GM12878 (cell line): ENCODE results near the gene RIPOR1. TPM values are rescaled to one million over a fixed set of nuclear protein-coding genes. Genes with fewer than 3 reads are reported as not detected.

ENCODE experiments used
- BHLHE40 ChIP-seq, 2 experiments: fragments of 450-650 bp in 1 of 2; IDR thresholded peaks; 2 replicates each; pipeline ENCODE4 v1.6.1; 2011 to 2017; ENCODE audit warnings: low read depth in 2 of 2, borderline replicate concordance in 1 of 2, improper control_type of control experiment in 1 of 2, low read length in 1 of 2, mild to moderate bottlenecking in 1 of 2
- MEF2B ChIP-seq: fragments of 450-650 bp; IDR thresholded peaks from 2 replicates; pipeline ENCODE4 v1.6.1; 2018; ENCODE audit warnings: mild to moderate bottlenecking, moderate library complexity; ENCODE audit not compliant: partially characterized antibody, poor library complexity, severe bottlenecking
- PAX5 ChIP-seq: IDR thresholded peaks from 2 replicates; pipeline ENCODE4 v1.6.1; 2011; ENCODE audit warnings: low read depth, low read length, borderline replicate concordance
- POU2F2 ChIP-seq: IDR thresholded peaks from 3 replicates; pipeline ENCODE4 v1.6.1; 2011; ENCODE audit warnings: low read depth, mild to moderate bottlenecking, low read length, borderline replicate concordance
- PRDM15 ChIP-seq: fragments of 450-650 bp; formaldehyde crosslinking; IDR thresholded peaks from 2 replicates; pipeline ENCODE4 v1.4.0; 2020; ENCODE audit warnings: mild to moderate bottlenecking, moderate library complexity
- SIN3A ChIP-seq: IDR thresholded peaks from 2 replicates; pipeline ENCODE4 v1.6.1; 2012; ENCODE audit warnings: low read depth, low read length, improper control_type of control experiment
- SMAD1 ChIP-seq: fragments of 450-650 bp; IDR thresholded peaks from 2 replicates; pipeline ENCODE4 v1.6.1; 2018; ENCODE audit warnings: mild to moderate bottlenecking, low read depth; ENCODE audit not compliant: partially characterized antibody
- SREBF2 ChIP-seq: IDR thresholded peaks from 2 replicates; pipeline ENCODE4 v1.6.1; 2012; ENCODE audit warnings: mild to moderate bottlenecking, low read length
- STAT1 ChIP-seq: fragments of 450-650 bp; conservative IDR thresholded peaks from 2 replicates; pipeline ENCODE4 v1.6.1; 2014; ENCODE audit warnings: antibody characterized with exemption, mild to moderate bottlenecking
- SUPT20H ChIP-seq: IDR thresholded peaks from 2 replicates; pipeline ENCODE4 v1.6.1; 2011; ENCODE audit warnings: low read depth, mild to moderate bottlenecking, low read length, moderate library complexity, borderline replicate concordance; ENCODE audit not compliant: control insufficient read depth
- YBX1 ChIP-seq: fragments of 450-650 bp; IDR thresholded peaks from 2 replicates; pipeline ENCODE4 v1.6.1; 2016; ENCODE audit warnings: antibody characterized with exemption
- ZBTB11 ChIP-seq: fragments of 450-650 bp; formaldehyde crosslinking; IDR thresholded peaks from 2 replicates; pipeline ENCODE4 v1.5.0; 2022; ENCODE audit warnings: mild to moderate bottlenecking, missing genetic modification characterization
- ZNF592 ChIP-seq: fragments of 450-650 bp; IDR thresholded peaks from 2 replicates; pipeline ENCODE4 v1.6.1; 2017; ENCODE audit warnings: mild to moderate bottlenecking, moderate library complexity
- polyA plus RNA-seq, 11 experiments: library from polyadenylated mRNA; depleted of rRNA in 4 of 11; unstranded in 6 of 11; stranded (reverse) in 5 of 11; fragments of >200 nt; fragmentation: Nextera tagmentation in 4 of 11; fragmentation: Illumina TruSeq in 1 of 11; extraction: Ambion mirVana in 4 of 11; extraction: Trizol in 1 of 11; gene quantifications; 1 replicate in 1 of 11; 2 replicates in 10 of 11; pipeline versions ENCODE4 v1.2.1 to v1.2.3, GENCODE V29; 2011 to 2016; ENCODE audit warnings: inconsistent platforms in 2 of 11, missing spikeins in 2 of 11, low read depth in 1 of 11
- total RNA-seq, 4 experiments: library from RNA; depleted of rRNA in 3 of 4; stranded (reverse); fragments of >200 nt in 3 of 4; fragmentation: Illumina TruSeq in 1 of 4; extraction: Trizol in 1 of 4; gene quantifications; 2 replicates each; pipeline versions ENCODE4 v1.2.1 to v1.2.3, GENCODE V29; 2013 to 2021
- TF ChIP-seq, protein P1 (sequence below): fragments of 450-650 bp; IDR thresholded peaks from 2 replicates; pipeline ENCODE4 v1.6.1; 2018; ENCODE audit warnings: borderline replicate concordance, mild to moderate bottlenecking; ENCODE audit not compliant: partially characterized antibody

RIPOR1 gene
- total and polyA plus RNA-seq, 10 of the 15 experiments (the other 5 are each of a cell fraction or from before 2014, with no cell fraction given): 0.13 to 28.5 (median 7.0) TPM

- TF ChIP-seq YBX1 (no peak), STAT1 (no peak; the same call in 1 of the 2 replicates), SMAD1 (no peak), POU2F2 (peak; percentile 73; the same call in 2 of the 3 replicates), SREBF2 (no peak), BHLHE40 (IDR thresholded peaks at IDR 0.05; ENCODE audit: borderline replicate concordance in 1 of 2, low read depth in 2 of 2, low read length in 1 of 2) (peak; percentile 18 to 22; a peak in 2 of 4 replicates), ZNF592 (no peak), SIN3A (no peak; the same call in 1 of the 2 replicates), ZBTB11 (no peak), SUPT20H (no peak), MEF2B (peak; percentile 93), PAX5 (peak; percentile 86), PRDM15 (no peak)
- TF ChIP-seq, protein P1, sequence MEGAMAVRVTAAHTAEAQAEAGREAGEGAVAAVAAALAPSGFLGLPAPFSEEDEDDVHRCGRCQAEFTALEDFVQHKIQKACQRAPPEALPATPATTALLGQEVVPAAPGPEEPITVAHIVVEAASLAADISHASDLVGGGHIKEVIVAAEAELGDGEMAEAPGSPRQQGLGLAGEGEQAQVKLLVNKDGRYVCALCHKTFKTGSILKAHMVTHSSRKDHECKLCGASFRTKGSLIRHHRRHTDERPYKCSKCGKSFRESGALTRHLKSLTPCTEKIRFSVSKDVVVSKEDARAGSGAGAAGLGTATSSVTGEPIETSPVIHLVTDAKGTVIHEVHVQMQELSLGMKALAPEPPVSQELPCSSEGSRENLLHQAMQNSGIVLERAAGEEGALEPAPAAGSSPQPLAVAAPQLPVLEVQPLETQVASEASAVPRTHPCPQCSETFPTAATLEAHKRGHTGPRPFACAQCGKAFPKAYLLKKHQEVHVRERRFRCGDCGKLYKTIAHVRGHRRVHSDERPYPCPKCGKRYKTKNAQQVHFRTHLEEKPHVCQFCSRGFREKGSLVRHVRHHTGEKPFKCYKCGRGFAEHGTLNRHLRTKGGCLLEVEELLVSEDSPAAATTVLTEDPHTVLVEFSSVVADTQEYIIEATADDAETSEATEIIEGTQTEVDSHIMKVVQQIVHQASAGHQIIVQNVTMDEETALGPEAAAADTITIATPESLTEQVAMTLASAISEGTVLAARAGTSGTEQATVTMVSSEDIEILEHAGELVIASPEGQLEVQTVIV: no peak
Observed at GRCh38 chr16:67521095-67521804, 7.4 kb upstream of the RIPOR1 start (continued).
